ENCODE data around the gene KRR1. TPM values are rescaled to one million over a fixed set of nuclear protein-coding genes. Genes with fewer than 3 reads are reported as not detected.
A peak's percentile ranks its signal among the peaks of the same experiment; 100 is the strongest.
"Not testable (repeated sequence)": the region's sequence is repeated elsewhere in the genome, so short reads cannot be mapped to it uniquely, and the experiment has no call there.

KRR1 gene
- polyA plus RNA-seq, 1 of the 3 experiments (the other 2 are of a cell fraction) = 13.8 TPM

GRCh38 chr12:75525263-75525662 lies 13.9 kb upstream of the KRR1 start:
- H3K27me3 ChIP-seq (ENCODE audit: insufficient read depth) = no peaks in the 10 kb centered on the region
- no peak overlapping the region for H3K27ac ChIP-seq (ENCODE audit: low read depth in 2 of 2, low read length in 1 of 2)
- TF ChIP-seq GATA2 (CRISPR knock-in tag; IDR thresholded peaks at IDR 0.05) = no peak
- peak; percentile 46 for TF ChIP-seq CTCF (IDR thresholded peaks at IDR 0.05)
- no peaks in the 10 kb centered on the region for H3K79me2 ChIP-seq (ENCODE audit: insufficient read depth)
- no peaks in the 10 kb centered on the region for H3K9me2 ChIP-seq
- POLR2A ChIA-PET = no interaction called here
- H3K4me1 ChIP-seq (ENCODE audit: control insufficient read depth in 1 of 2, insufficient read depth in 2 of 2, low read depth in 1 of 2, low read length in 1 of 2) = no peaks in the 10 kb centered on the region; a peak in 1 of 4 replicates
- H3K9ac ChIP-seq = no peak overlapping the region
- H3K4me3 ChIP-seq (ENCODE audit: low read depth in 2 of 2, low read length in 1 of 2) = no peak overlapping the region
- H2AFZ ChIP-seq (ENCODE audit: low read depth) = no peak overlapping the region
- WGBS (ENCODE audit: low lambda C conversion rate) = 12% methylated on average over 1 of the region's 1 CpG
- H3K36me3 ChIP-seq (replicated peaks in 1 of 2; ENCODE audit: control insufficient read depth in 1 of 2, insufficient read depth in 2 of 2, low read length in 1 of 2) = no peaks in the 10 kb centered on the region
- H4K20me1 ChIP-seq (ENCODE audit: insufficient read depth) = no peaks in the 10 kb centered on the region
- H3F3A ChIP-seq (replicated peaks; ENCODE audit: insufficient read depth) = no peaks in the 10 kb centered on the region
- CTCF ChIA-PET = interaction anchor here (0.7 to 8.6 kb wide), 5 partner anchors 22 to 931 kb away, joined by 3 to 166 read pairs (median 10); partner anchors contain the start of gene PHLDA1
- no peaks in the 10 kb centered on the region for H3K9me3 ChIP-seq
- no peak for DNase-seq
- no peak overlapping the region for H3K4me2 ChIP-seq

- H3K27me3 ChIP-seq (ENCODE audit: insufficient read depth); H3K9me3 ChIP-seq; H3K9ac ChIP-seq; H3K4me3 ChIP-seq (ENCODE audit: low read depth in 2 of 2, low read length in 1 of 2); H2AFZ ChIP-seq (ENCODE audit: low read depth); POLR2A ChIA-PET; H3K9me2 ChIP-seq; H3K4me1 ChIP-seq (ENCODE audit: control insufficient read depth in 1 of 2, insufficient read depth in 2 of 2, low read depth in 1 of 2, low read length in 1 of 2); H4K20me1 ChIP-seq (ENCODE audit: insufficient read depth); H3K27ac ChIP-seq (ENCODE audit: low read depth in 2 of 2, low read length in 1 of 2); H3F3A ChIP-seq (replicated peaks; ENCODE audit: insufficient read depth); H3K36me3 ChIP-seq (replicated peaks in 1 of 2; ENCODE audit: control insufficient read depth in 1 of 2, insufficient read depth in 2 of 2, low read length in 1 of 2); DNase-seq; H3K4me2 ChIP-seq; H3K79me2 ChIP-seq (ENCODE audit: insufficient read depth): not testable (repeated sequence)
- CTCF ChIA-PET = interaction anchor here (1.1 kb wide), 1 partner anchor 515 kb away, joined by 3 read pairs; no protein-coding TSS in a partner anchor
- 69% methylated on average over 5 of the region's 5 CpGs for WGBS (ENCODE audit: low lambda C conversion rate)
Measured at GRCh38 chr12:75522124-75522523, 10.7 kb upstream of the KRR1 start.

- H3K27ac ChIP-seq (ENCODE audit: low read depth in 2 of 2, low read length in 1 of 2); H4K20me1 ChIP-seq (ENCODE audit: insufficient read depth); H3K9ac ChIP-seq; H3F3A ChIP-seq (replicated peaks; ENCODE audit: insufficient read depth); H3K79me2 ChIP-seq (ENCODE audit: insufficient read depth); CTCF ChIA-PET; H3K27me3 ChIP-seq (ENCODE audit: insufficient read depth); POLR2A ChIA-PET; H3K9me3 ChIP-seq; H3K9me2 ChIP-seq; H3K4me2 ChIP-seq; H3K36me3 ChIP-seq (replicated peaks in 1 of 2; ENCODE audit: control insufficient read depth in 1 of 2, insufficient read depth in 2 of 2, low read length in 1 of 2); H3K4me3 ChIP-seq (ENCODE audit: low read depth in 2 of 2, low read length in 1 of 2); H2AFZ ChIP-seq (ENCODE audit: low read depth); H3K4me1 ChIP-seq (ENCODE audit: control insufficient read depth in 1 of 2, insufficient read depth in 2 of 2, low read depth in 1 of 2, low read length in 1 of 2); DNase-seq: not testable (repeated sequence)
Measured at GRCh38 chr12:75521224-75521623, 9.8 kb upstream of the KRR1 start.

GRCh38 chr12:75509621-75510020 lies 1.8 kb downstream of the KRR1 start:
- Histone ChIP-seq H3F3A (replicated peaks; ENCODE audit: insufficient read depth) (peaks cover 43% of the 10 kb centered on the region), H3K27me3 (ENCODE audit: insufficient read depth) (no peaks in the 10 kb centered on the region), H3K4me3 (ENCODE audit: low read depth in 2 of 2, low read length in 1 of 2) (no peak overlapping the region; a peak in 1 of 4 replicates), H3K4me1 (ENCODE audit: control insufficient read depth in 1 of 2, insufficient read depth in 2 of 2, low read depth in 1 of 2, low read length in 1 of 2) (peaks cover 3 to 11% of the 10 kb centered on the region in 2 experiments; a peak in 2 of 4 replicates), H4K20me1 (ENCODE audit: insufficient read depth) (no peaks in the 10 kb centered on the region), H3K79me2 (ENCODE audit: insufficient read depth) (peaks cover 67% of the 10 kb centered on the region), H3K4me2 (peak overlapping the region; percentile 91), H3K27ac (ENCODE audit: low read depth in 2 of 2, low read length in 1 of 2) (no peak overlapping the region), H2AFZ (ENCODE audit: low read depth) (no peak overlapping the region), H3K9ac (0 out of 2 replicates have a peak overlapping the region, but pooled peaks have one; percentile 91), H3K9me3 (no peaks in the 10 kb centered on the region), H3K9me2 (no peaks in the 10 kb centered on the region), H3K36me3 (replicated peaks in 1 of 2; ENCODE audit: control insufficient read depth in 1 of 2, insufficient read depth in 2 of 2, low read length in 1 of 2) (peaks cover 35 to 38% of the 10 kb centered on the region in 2 experiments)
- ChIA-PET CTCF (no interaction called here), POLR2A (no interaction called here)
- DNase-seq = no peak
- WGBS (ENCODE audit: low lambda C conversion rate) = 66% methylated on average over 4 of the region's 4 CpGs
- TF ChIP-seq NRF1 (IDR thresholded peaks at IDR 0.05; ENCODE audit: low read depth, low read length) (no peak), FOXM1 (IDR thresholded peaks at IDR 0.05; ENCODE audit: low read depth) (no peak), TEAD4 (IDR thresholded peaks at IDR 0.05; ENCODE audit: borderline replicate concordance, insufficient read depth) (no peak), EP300 (IDR thresholded peaks at IDR 0.05; ENCODE audit: borderline replicate concordance in 1 of 2, low read depth in 1 of 2, low read length in 1 of 2) (no peak), GATA2 (CRISPR knock-in tag; IDR thresholded peaks at IDR 0.05) (no peak), ELF1 (IDR thresholded peaks at IDR 0.05) (no peak), RXRA (IDR thresholded peaks at IDR 0.05; ENCODE audit: borderline replicate concordance, low read depth) (no peak), RAD21 (IDR thresholded peaks at IDR 0.05; ENCODE audit: low read length) (no peak), MEF2A (IDR thresholded peaks at IDR 0.05; ENCODE audit: borderline replicate concordance, low read depth) (no peak), FOSL2 (IDR thresholded peaks at IDR 0.05; ENCODE audit: borderline replicate concordance, low read depth) (no peak), SIN3A (IDR thresholded peaks at IDR 0.05; ENCODE audit: borderline replicate concordance, low read depth, low read length) (no peak), USF2 (IDR thresholded peaks at IDR 0.05; ENCODE audit: borderline replicate concordance, low read depth, low read length) (no peak), YY1 (IDR thresholded peaks at IDR 0.05; ENCODE audit: low read depth) (no peak), RFX5 (IDR thresholded peaks at IDR 0.05; ENCODE audit: low read length) (no peak), TAF1 (IDR thresholded peaks at IDR 0.05; ENCODE audit: borderline replicate concordance, low read depth, low read length) (no peak), TCF12 (IDR thresholded peaks at IDR 0.05) (no peak)

Measured in SK-N-SH (cell line).